GM12801 (cell line): ENCODE measurements around the gene LTB.

ENCODE experiments used
- TF ChIP-seq, protein P1 (sequence below): IDR thresholded peaks from one replicate; pipeline ENCODE4 v1.5.1; 2011; ENCODE audit warnings: control low read depth; ENCODE audit not compliant: insufficient read length; ENCODE audit errors: extremely low read depth

LTB gene

DNA sequence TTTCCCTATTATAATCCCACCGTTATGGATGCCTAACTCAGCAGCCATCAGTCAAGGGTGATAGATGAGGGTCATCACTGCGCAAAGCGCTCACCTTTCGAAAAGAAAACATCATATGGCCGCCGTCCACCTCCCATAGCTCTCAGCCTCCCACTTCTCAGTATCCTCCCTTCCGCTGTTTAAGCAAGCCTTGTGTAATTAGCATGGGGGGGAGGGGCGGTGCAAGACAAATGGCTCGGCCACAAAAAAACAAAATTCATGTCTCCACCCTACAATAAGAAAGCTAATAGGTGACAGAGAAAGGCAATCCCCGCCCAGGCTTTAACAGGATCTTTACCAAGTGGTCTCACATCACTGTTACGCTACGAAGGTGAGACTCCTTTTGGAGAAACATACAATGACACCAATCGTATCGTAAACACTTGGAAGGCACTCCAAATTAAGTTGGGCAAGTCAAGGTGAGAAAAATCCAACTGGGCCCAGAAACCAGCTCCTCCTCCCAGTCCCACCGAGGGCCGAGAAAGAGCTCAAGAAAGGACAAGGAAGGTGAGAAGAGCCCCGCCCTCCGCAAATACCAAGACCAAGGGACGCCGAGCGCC lies 41.1 kb downstream of the LTB start:
- TF ChIP-seq, protein P1, sequence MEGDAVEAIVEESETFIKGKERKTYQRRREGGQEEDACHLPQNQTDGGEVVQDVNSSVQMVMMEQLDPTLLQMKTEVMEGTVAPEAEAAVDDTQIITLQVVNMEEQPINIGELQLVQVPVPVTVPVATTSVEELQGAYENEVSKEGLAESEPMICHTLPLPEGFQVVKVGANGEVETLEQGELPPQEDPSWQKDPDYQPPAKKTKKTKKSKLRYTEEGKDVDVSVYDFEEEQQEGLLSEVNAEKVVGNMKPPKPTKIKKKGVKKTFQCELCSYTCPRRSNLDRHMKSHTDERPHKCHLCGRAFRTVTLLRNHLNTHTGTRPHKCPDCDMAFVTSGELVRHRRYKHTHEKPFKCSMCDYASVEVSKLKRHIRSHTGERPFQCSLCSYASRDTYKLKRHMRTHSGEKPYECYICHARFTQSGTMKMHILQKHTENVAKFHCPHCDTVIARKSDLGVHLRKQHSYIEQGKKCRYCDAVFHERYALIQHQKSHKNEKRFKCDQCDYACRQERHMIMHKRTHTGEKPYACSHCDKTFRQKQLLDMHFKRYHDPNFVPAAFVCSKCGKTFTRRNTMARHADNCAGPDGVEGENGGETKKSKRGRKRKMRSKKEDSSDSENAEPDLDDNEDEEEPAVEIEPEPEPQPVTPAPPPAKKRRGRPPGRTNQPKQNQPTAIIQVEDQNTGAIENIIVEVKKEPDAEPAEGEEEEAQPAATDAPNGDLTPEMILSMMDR = no peak

DNA sequence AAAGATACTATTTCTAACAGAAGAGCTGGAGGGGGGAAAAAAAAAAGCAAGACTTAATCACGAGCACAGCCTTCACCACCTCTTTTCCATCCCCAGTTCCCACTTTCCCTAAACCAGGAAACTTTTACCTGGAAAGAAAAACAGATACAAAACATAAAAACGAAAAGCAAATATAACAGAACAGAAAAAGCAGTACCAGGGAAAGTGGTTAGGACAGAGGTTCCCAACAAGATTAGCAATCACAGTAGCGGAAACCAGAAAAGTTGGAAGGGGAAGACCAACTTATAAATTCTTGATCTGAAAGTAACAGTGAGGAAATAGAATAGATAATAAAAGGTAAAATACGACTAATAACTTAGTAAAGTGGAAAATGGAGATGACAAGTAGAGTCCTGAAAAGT lies 41.6 kb downstream of the LTB start:
- TF ChIP-seq, protein P1 = no peak

DNA sequence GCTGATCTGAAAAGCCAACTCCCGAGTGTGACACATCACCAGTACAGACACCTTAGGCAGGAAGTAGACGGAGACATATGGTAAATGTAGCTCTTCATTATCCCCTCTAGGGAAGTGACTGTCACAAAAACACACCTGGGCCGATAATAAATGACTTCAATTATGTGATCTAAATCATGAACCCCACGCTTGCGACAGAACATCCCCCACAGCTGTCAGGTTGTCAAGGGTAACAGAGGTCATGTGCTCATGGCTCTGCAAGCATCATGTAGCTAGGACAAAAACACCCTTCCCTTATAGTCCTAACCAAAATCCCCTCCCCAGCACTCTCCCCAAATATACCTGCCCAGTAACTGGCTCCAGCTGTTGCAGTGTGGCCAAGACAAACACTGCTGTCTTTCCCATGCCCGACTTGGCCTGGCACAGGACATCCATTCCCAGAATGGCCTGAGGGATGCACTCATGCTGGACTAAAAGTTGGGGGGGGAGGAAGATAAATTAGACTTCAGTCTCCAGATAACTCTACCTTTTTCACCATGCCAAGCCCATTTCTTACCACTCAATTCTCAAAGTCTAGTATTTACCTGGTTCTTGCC lies 43.3 kb downstream of the LTB start:
- TF ChIP-seq, protein P1 = no peak

DNA sequence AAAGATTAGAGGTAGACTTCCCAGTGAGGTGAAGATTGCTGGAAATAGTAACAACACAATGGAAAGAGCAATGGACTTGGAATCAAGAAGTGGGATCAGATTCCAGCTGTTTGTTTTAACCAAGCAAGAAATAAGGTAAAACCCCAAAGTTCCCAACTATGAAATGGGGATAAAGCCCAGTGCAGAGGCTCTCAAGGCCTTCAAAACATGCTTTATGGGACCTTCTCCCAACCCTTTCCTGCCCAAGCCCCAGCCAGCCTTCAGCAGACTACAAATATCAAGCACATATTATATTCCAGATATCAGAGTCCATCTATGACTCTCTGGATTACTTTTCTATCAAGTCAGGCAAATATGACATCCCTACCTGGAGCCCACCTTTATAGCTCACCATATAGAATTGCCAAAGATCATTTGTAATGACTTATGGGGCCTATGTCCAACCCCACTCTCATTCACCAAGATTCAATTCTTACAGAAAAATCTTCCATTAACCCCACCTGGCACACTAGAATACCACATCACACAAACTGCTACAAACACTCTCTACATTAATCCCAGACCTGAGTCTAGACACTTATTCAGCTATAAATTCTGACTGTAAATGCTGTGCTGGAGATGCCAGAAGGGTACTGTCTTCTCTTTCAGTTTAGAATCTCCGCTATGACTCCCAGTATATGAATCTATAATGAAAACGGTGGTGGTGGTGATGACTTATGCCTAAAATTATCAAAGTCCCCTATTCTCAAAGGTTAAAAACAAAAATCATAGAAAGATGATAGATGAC lies 46.5 kb downstream of the LTB start:
- TF ChIP-seq, protein P1 = no peak

DNA sequence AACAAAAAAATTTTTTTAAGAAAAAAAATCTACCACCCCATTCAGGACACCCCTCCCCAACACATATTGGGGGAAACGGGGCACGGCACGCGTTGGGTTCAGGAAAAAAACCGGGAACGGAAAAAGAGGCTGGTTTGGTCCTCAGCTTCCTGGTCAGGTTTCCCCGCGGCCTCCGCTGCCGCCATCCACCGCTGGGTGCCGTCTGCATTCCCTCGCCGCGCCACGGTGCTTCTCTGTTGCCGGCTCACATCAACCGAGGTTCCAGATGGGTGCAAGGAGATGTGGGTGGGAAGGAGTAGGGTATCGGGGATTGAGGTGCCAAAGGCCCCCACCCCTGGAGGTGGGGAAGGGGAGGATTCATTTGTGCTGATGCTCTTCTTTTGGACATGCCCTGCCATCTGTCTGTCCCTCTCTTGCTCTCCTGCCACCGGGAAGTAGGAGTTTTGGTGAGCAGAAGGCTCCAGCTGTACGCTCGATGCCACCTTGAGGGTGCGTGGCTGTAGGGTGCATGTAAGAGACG lies 47.6 kb downstream of the LTB start:
- TF ChIP-seq, protein P1 = no peak

DNA sequence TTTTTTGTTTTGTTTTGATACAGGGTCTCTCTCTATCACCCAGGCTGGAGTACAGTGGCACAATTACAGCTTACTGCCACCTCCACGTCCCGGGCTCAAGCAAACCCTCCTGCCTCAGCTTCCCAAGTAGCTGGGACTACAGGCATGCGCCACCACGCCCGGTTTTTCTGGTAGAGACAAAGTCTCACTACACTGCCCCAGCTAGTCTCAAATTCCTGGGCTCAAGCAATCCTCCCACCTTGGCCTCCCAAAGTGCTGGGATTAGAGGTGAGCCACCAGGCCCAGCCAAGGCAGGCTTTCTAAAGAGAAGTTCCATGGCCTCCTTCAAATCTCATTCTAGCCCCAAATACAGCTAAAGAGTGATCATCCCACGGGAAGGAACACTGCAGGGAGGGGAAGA lies 48.2 kb downstream of the LTB start:
- TF ChIP-seq, protein P1 = no peak

DNA sequence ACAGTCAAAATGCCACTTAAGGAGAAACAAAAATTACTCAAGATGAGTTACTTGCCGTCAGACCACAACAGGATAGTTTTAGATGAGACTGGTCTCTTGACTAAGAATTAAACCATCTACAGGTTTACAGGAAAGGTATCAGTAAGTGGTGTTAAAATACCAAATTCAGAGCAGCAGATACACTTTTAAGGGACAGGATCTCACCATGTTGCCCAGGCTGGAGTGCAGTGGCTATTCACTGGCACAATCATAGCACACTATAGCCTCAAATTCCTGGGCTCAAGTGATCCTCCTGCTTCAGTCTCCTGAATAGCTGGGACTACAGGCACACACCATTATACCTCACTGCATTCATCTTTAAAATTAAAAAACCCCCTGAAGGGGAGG lies 48.8 kb downstream of the LTB start:
- TF ChIP-seq, protein P1 = no peak
